SW480 (cell line): ENCODE measurements around the gene ELK4.

Experiments used
- DNase-seq: peaks from one replicate; pipeline ENCODE4 v3.0.0-alpha.2; 2016; ENCODE audit warnings: low spot score

The ELK4 gene

DNA sequence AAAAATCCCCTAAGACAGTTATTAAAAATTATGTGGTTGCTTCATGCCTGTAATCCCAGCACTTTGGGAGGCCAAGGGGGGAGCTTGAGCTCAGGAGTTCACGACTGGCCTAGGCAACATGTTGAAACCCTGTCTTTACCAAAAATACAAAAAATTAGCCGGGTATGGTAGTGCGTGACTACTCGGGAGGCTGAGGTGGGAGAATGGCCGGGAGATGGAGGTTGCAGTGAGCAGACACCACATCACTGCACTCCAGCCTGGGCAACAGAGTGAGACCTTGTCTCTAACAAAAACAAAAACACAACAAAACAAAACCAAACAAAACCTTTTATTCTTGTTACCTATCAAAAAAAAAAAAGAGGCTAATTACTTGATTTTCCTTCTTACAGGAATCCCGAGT, 2.1 kb downstream of the ELK4 start:
- DNase-seq, result no peak

DNA sequence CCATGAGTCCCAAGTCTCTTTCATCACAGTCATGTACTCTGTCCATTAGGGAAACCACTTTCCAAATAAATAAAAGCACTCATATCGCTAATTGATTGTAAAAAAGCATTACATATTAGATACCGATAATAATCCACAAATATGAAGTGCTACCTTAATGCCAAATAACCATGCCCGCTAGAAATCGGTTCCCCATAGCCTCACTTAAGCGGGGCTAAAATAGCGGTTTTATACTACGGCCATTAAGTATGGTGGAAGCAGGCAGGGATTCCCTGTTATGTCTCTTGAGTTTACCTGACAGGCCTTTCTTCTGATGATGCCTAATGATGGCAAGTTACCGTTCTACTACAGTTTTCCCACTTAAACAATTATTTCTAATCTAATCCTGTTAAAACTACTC, 3.9 kb downstream of the ELK4 start:
- DNase-seq, result no peak

DNA sequence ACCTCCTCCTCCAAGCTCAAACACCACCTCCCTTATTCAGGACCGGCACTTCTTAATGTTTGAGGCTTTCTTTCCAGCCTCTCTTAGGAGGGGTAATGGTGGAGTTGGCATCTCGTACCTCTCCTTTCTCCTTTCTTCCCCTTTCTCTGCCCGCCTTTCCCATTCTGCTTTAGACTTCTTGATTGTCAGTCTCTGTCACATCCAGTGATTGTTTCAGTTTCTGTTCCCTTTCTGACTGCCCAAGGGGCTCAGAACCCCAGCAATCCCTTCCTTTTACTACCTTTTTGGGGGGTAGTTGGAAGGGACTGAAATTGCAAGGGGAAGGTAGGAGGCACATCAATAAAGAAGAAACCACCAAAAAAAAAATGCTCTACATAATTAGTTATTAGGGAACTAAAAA, 5.6 kb downstream of the ELK4 start:
- no peak for DNase-seq

DNA sequence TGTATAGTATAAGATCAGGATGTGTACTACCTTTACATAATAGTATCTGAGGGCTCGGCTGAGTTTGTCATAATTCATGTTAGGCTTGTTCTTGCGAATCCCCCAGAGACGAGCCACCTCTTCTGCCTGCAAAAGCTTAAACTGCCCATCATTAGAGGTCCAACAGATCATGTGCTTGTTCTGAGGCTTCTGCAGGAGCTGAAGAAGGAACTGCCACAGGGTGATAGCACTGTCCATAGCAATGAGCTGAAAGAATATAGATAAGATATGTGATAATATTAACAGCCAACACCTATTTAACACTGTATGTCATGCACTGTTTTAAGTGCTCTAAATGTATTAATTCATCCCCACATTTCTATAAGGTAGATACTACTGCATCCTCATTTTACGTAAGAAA, 8.2 kb downstream of the ELK4 start:
- DNase-seq, result no peak

DNA sequence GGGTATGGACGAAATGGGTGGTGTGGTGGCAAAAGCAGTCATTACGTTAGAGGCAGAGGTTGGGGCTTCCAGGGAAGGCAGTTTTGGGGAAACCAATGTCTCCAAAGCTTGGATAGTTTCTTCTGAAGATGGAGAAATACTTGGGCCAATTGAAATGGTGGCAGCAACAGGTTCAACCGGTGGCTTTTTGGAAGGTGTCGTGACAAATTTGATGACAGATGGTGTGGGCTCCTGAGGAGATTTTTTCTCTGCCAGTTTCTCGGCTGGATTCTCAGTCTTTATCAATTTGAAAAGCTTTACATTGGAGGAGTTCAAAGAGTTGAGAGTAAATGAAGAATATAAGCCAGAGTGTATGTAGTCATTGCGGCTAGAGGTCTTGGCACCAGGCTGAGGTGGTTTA, 11.5 kb downstream of the ELK4 start:
- DNase-seq, result no peak

DNA sequence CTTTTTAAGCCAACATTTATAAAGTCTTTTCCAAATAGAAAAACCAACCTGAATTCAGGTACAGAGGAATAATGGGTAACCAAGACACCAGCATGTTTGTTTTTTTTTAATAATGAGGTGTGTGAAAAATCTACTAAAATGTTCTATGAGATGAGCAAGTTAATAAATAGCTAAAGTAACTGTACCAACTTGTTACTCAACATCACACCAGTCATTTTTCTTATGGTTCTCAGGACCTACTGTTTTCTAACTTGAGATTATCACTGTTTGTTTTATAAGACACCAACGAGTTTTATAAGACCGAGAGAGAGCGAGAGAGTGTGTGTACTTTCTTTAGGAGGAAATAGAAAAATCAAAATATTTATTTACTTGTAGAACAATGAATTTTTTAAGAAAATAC, 12.4 kb downstream of the ELK4 start:
- DNase-seq, result no peak

DNA sequence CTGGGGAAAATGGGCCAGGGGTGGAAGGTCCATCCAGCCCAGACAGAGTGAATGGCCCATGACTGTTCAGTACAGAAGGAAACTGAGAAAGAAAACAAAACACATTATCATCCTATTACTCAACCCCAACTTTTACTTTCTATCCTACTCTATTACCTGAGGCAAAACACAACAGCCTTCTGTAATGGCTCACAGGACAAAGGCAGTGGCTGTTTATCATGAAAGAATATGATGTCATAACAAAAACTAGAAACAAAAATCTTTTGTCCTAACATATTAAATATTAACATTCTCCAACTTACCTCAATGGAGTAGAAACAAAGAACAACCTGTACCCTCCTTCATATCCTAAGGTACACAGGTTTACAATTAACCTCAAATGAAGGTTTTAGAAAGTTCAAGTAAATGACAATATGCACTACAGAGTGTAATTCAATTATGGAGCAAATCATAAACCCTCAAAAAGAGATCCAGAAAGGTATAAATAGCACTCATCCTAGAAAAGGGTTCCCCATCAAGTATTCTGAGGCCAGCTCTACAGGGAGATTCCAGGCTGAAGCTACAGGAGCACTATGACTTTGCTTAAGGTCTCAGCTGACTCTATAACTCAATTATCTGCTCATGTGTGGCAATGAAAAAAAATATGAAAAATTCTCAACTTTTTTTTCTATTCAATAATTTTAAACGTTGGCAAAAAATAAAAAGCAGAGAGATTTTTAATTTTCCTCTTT, 15.1 kb downstream of the ELK4 start:
- no peak for DNase-seq

DNA sequence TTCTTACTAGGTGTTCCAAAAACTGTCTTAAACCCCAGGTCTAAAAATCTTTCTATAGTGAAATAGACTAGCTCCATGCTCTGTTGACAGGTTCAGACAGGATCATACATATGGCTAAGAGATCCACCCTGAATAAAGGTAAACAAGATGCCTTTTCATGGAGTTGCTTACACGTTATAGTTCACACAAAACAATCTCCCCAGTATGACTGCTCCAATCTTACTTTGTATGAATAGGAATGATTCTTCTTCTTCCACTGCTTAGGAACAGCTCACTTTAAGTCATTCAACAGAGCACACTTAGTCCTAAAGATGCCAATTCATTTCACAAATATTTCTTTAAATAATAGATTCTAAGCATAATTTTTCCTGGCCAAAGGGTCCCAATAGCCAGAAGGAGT, 16.0 kb downstream of the ELK4 start:
- no peak for DNase-seq

DNA sequence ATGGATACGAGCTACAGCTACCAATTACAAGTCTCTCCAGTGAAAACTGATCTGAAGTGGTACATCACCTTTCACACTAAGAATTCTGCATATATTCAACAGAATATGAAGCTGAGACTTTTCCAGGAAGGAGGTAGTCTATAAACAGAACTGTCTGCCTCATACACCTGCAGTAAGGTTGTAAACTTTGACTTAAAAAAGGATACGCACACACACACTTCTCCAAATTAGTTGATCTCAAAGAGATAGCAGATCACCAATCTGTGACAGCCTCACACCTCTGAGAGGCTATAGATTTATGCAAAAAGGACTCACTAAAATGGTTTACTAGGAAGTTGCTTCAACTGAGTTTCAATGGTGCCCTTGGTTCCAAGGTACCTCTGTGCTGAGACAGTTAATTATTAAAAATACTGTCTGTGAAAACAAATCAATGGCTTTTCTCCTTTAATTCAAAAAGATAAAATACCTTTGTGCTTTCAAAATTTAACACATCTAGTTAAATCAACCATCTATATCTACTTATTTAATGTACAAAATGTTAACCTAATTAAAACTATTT, 17.9 kb downstream of the ELK4 start:
- no peak for DNase-seq

DNA sequence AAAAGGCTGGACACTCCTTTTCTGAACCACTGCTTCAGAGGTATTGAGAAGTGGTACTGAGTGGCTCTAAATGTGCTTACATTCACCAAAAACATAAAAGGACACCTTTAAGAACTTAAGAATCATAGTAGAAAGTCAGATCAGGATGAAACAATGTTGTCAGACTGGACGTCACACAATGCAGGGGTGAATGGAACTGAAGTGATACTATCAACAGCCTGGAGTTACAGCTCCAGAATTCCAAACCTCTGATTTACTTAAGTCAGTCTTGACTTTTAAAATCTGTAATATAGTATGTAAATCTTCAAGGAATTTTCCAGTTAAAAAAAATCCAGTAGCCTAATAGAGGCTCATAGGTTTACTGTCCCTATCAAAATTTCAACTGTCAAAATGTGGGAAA, 19.3 kb downstream of the ELK4 start:
- DNase-seq, result no peak

DNA sequence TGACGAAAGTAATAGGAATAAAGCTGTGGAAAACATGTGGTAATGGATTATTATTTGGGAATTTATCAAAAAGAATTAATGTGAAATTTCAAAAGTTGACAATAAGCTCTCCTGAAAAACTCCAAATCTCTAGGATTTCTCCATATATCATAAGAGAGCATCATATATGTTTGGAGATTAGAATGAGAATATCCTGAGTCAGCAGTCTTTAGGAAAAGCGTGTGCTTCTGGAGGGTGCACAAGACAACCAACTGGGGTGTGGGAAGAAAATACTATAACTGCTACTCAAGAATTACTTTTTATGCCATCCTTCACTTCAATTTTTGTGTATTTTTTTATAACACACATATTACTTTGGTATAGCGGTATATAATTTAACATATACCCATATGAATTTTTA, 19.7 kb downstream of the ELK4 start:
- DNase-seq, result no peak

DNA sequence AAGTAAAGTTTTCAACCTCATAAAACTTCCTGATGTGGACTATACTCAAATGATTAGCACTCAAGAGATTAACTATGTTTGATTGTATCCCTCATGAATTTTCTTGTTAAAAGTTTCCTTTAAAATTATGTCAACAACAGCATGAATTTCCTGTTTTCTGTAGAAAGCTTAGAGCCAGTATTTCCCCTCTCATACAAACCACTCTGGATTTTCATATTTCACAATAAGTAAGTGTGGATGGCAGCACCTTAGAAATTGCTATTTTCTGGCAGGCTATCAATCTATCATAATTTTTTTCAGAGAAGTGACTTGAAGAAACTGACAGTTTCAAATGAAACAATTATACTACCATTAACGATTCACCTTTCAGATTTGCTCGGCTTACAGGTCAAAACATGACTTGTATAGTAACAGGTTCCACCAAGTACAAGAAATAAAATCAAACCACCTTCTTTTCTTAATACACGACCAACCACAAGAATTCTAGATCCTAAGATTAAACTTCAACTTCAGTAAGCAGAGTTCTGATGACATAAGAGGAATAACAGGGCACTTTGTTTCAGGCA, 20.8 kb downstream of the ELK4 start:
- no peak for DNase-seq

DNA sequence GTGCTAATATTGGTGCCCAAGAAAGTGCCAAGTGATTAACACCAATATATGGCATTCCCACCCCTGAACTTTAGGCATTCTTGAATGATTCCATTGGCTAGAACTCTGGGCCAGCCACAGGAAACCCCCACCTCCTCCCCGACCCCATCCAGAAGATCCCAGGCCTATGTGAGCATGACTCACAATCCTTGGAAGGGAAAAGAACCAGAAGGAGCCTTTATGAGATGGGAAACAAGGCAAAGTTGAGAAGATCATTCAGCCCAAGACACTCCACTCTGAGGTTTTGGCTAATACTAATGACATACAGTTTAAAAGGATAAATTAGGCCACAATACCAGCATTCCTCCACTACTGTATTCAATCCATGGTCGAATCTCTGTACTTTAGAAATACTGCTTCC, 21.8 kb downstream of the ELK4 start:
- DNase-seq, result no peak

DNA sequence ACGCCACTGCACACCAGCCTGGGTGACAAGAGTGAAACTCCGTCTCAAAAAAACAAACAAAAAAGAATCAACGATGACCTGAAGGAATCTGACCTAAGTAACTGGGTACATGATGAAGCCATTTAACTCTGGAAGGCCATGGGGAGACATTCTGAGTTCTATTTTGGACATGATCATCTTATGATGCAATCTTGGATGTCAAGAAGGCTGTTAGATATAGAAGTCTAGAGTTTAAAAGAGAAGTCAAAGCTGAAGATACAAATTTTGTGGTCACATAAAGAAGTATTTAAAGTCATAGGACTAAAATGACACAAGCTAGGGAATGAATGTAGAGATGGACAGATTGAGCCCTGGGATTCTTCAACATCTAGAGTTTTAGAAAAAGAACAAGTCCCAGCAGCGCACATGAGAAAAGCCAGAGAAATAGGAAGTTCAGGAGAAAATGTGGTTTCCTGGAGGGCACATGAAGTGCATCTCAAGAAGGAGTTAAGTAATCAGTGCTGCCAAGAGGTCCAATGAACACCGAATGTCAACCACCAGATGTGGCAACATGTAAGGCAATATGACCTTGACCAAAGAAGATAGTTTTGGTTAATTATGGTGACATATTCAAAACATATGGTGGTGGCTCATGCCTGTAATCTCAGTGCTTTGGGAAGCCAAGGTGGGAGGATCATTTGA, 26.8 kb downstream of the ELK4 start:
- DNase-seq, result no peak

DNA sequence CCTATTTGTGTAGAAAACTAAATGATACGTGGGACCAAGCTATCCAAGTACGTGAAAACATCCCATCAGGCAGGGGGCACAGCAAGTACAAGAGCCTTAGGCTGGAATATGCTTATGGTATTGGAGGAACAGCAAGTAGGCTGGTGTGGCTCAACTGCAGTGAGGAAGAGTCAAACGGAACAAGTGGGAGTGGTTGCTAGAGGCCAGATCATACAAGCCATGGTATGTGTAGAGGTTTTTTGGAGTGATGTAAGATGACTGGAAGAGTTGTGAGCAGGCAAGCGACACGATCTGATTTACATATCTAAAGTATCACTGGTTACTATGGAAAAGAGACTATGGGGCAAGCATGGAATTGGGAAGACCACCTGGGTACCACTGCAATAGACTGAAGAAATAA, 27.8 kb downstream of the ELK4 start:
- no peak for DNase-seq

DNA sequence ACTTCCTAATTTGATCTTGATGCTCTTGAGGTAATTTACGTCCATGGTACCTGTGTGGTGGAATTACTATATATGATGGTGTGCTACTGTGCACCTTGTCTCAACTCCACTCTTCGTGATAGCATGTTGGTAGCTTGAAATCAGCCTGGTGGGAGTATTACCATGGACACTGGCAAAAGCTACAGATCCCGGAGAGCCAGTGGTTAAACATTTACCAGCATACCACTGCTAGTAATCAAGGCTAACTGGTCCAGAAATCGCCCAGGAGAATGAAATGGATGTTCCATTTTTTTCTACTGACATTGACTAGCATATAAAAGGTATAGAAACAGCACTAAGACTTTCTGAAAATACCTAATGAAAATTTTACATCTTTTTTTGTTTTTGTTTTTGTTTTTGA, 30.6 kb downstream of the ELK4 start:
- DNase-seq, result no peak

DNA sequence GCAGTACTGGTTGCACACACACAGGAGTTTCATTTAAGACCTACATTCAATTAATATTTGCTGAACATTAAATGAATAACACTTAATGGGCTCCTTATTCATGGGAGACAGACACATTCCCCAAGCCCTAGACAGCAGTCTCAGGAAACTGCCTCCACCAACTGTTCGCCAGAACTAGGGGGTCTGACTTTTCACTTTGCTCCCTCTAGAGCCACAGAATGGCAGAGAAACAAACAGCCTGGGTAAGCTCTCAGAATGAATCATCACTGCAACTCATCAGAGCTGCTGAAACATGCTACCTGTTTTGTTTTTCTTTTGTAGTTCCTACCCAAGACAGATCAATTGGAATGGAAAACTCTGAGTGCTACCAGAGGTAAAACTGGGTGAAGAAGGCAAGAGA, 31.7 kb downstream of the ELK4 start:
- no peak for DNase-seq

DNA sequence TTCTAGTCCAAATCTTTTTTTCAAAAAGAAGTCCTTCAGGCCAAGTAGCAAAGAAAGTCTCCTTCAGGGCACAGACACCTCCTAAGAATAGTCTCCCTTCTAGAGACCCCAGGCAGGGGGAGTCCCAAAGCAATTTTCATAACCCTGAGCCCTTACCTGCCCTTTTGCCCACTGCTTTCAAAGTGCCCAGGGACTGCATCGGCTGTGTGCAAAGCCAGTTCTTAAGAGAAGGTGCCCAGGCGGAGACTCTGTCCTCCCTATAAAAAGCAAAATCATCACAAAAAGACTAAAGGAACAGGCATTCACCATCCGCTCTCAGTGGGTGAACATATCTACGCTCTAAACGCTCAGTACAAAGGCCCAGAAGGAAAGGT, 32.2 kb downstream of the ELK4 start:
- DNase-seq, result no peak

DNA sequence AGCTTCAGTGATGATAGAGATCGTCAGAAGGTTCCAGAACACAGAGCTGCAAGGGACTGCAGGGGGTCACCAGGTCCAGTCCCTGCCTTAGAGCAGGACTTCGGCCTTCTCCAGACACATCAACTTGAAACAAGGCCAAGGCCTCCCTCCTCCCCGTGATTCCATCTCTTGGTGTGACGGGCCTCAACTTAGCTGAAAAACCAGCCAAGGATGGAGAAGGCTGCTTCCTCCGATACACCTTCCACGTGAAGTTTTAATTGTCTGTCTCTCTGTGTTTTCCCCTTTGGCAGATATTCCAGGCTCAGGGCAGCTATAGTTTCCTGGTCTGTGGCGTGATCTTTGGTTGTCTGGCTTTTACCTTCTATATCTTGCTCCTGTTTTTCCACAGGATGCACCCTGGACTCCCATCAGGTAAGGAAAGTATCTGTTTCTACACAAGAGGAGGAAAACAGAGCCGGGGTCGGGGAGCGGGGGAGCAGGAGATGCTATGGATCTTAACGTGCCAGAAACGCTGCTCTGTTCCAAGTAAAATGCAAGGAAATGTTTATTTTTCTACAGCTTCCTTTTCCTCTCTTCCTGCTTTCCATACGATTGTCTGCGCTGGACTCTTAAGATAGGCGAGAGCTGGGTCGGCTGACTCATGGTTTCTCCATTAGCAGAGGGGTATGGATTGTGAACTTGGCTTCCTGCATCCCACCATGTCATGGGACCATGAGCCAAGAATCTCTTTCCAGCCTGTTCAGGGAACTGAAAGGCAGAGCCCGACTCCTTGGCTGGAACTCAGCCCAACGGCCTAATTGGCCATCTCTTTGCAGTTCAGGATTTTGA, 32.8 kb downstream of the ELK4 start:
- no peak for DNase-seq

DNA sequence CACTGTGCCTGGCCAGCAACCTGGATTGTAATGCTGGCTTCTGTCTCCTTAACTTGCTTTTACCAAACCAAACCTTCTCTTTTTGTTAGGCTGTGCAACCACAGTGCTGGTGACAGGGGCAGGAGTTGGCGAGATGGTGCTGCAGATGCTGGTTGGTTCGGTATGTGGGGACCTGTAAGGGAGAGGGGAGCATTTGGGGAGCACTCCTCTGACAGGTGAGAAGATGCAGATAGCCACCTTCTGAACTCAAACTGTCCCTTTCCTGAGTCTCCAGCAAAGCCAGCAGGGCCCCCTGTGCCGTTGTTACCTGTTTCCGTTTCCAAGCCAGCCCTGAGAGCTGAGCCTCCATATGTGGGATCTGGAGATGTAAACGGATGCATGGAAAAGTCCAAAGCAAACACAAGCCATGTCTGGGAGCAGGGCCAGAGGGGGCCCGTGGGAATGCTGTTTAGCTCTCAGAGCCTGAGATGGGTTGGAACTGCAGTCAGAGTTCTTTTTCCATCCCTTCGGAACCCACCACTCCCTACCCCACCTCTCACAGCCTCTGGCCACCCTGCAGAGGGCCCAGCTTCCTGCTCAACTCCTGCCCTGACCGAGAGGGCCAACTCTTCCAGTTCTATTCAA, 34.0 kb downstream of the ELK4 start:
- no peak for DNase-seq

DNA sequence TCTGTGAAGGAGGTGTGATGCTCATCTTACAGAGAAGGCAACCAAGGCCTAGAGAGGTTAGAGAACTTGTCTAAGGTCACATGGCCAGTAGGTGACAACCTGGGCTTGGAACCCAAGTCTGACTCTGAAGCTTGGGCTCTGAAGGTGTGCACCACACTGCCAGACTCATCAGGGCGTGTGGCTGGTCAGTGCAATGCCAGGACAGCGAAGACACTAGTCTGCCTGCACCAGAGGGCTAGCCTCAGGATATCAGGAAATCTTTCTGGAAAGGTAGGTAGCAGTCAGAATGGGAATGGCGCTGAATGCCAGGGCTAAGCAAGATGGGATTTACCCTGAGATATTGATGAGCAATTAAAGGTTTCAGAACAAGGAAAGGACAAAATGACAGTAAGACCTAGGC, 34.9 kb downstream of the ELK4 start:
- no peak for DNase-seq

DNA sequence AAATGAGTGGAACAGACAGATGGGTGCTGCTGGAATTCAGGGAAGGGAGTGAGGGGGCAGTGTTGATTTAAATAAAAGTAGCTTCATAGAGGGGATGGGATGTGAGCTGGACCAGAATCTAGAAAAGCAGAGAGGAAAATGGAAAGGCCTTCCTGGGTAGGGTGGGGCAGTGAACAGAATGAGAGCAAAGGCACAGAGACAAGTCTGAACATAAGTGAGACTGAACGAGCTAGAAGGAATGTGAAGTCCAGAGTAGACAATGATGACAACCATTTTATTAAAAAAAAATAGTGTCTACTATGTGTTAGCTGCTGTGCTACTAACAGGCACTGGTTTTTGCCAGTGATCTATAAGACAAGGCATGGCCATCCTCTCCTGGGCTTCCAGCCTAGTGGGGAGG, 36.0 kb downstream of the ELK4 start:
- no peak for DNase-seq
